Activated naive CD4-positive, alpha-beta T cell (primary cell): ENCODE results near the gene HHIPL1.

Experiments
- DNase-seq, 4 experiments: peaks; one replicate each; lab custom pipeline; 2025; lab: John Stamatoyannopoulos, UW

Gene HHIPL1

DNA sequence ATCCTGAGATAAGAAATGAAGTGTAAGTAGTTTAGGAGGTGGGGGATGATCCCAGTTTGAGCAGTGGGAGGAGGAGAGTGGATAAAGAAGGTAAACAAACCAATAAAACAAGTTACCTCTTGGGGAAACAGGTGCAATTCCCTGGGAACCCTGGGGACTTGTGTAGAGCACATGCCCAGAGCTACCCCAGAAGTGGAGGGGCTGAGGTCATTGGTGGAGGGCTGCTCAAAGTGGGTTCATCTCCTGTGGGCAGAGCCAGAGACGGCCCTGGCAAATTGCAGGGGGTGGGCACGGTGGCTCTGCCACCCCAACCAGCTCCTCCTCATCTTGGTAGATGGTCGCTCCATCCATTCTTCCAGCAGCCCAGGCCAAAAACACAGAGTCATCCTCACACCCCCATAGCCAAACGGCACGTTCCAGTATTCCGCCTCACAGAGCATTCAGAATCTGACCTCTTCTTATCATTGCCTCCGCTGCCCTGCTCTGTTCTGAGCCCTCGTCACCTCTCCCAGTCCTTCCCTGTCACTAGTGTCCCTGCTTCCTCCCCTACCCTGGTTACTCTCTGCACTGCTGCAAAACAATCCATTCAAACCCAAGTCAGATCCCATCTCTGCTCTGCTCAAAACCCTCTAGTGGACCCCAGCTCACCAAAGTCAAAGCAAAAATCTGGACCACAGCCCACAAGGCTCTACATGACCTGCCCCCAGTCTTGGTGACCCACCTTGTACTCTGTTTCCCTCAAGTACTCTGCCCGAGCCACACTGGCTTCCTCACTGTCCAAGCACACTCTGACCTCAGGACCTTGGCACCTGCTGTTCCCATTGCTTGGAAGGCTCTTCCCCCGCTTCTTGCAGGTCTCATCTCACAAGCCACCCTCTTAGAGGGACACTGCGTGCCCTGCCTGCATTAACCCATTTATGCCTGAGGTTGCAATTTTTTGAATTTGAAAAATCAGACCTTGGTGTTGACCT lies 44.6 kb downstream of the HHIPL1 start:
- no peak for DNase-seq

DNA sequence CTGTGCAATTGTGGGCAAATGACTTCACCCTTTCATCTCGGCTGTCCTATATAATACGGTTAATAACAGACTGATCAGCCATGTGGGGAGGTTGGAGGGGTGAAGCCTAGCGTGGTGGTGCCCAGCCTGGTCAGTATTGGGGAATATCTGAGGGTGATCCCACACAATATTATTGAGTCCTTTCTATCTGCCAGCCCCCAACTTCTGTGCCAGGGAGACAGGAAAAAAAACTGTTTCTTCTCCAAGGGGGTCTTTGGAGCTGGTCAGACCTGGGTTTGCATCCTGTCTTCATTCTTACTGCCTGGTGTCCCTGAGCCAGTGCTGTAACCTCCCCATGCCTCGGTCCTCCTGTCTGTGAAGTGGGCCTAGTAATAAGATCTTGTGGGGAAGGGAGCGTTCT lies 45.7 kb downstream of the HHIPL1 start:
- DNase-seq = no peak

DNA sequence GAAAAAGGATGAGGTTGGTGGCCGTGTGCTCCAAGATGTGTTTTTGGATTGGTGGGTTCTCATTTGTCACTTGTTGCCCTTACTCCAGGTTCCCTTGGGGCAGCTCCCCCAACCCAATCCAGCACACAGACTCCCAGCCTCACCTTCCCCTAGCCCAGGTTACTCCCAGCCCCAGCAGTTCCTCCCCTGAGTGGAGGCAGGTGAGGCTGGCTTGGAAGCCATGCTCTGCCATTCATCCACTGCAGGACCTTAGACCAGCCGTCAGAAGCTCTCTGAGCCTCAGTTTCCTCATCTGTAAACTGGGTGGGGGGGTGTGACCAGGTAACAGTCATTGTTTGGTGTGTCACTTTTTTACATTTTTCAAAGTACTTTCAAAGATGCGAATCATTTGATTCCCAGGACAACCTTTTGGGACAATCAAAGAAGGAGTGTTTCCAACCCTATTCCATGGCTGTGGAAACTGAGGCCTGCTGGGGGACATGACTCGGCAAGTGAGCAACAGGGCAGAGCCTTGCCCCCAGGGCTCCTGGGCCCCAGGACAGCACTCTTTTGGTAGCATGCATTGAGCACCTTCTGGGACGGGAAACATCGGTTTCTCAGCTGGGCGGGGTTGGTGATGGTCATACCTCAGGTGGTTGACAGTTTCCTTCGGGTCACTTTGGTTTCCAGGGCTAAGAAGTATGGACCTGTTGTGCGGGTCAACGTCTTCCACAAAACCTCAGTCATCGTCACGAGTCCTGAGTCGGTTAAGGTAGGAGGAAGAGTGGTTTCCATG lies 46.4 kb downstream of the HHIPL1 start:
- no peak for DNase-seq

DNA sequence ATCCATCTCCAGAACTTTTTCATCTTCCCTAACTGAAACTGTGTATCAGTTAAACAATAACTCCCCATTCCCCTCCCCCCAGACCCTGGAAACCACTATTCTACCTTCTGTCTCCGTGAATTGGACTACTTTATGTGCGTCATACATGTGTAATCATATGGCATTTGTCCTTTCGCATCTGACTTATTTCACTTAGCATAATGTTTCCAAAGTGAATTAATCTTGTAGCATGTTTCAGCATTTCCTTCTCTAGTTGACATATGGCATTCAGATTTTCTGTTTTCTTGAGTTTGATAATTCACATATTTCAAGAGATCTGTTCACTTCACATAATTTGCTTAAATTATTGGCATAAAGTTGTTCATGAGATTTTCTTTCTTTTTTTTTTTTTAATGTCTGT lies 49.0 kb downstream of the HHIPL1 start:
- no peak for DNase-seq

DNA sequence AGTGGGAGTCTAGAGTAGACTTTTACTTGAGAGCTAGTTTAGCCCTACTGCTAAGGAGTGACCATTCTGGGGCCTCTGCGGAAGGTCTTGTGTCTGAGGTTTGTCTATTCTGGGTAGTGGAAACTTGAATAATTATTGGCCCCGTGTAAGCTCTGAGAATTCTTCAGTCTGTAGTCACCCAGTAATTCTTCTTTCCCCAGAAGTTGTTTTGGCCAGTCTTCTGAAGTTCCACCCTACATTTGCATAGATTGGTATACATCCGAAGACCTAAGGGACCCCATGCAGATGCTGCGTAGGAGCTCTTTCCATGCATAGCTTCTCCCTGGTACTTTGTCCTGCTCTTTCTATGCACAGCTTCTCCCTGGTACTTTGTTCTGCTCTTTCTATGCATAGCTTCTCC lies 52.0 kb downstream of the HHIPL1 start:
- DNase-seq = no peak

DNA sequence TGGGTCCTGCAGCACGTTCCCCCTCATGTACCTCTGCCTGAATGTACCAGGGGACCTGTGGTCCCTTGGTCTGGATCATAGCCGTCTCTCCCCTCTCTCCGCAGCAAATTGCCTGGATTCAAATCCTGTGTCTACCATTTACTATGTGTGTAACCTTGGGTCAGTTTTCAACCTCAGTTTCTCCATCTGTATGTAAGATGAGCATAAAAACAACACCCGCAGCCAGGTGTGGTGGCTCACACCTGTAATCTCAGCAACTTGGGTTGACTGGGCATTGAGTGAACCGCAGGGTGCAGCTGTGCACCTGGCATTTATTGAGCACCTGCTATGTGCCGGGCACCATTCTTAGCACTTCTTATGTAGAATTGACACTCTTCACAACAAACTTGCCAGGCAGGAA lies 53.3 kb downstream of the HHIPL1 start:
- DNase-seq = no peak

DNA sequence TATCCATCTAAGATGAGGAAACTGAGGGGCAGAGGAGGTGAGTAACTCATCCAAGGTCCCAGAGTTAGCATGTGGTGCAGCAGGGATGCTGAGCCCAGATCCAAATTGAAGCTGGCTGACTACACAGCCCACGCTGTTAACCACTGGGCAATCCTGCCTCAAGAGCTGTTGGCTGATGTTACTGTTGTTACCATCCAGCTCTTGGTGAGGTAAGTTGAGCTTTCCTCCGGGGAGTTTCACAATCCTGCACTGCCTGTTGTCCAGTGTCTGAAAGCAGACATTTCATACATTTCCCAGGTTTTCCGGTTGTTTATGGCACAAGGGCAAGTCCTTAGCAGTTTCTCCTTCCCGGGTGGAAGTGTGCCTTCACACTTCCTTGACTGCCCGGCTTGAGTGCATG lies 53.7 kb downstream of the HHIPL1 start:
- no peak for DNase-seq

DNA sequence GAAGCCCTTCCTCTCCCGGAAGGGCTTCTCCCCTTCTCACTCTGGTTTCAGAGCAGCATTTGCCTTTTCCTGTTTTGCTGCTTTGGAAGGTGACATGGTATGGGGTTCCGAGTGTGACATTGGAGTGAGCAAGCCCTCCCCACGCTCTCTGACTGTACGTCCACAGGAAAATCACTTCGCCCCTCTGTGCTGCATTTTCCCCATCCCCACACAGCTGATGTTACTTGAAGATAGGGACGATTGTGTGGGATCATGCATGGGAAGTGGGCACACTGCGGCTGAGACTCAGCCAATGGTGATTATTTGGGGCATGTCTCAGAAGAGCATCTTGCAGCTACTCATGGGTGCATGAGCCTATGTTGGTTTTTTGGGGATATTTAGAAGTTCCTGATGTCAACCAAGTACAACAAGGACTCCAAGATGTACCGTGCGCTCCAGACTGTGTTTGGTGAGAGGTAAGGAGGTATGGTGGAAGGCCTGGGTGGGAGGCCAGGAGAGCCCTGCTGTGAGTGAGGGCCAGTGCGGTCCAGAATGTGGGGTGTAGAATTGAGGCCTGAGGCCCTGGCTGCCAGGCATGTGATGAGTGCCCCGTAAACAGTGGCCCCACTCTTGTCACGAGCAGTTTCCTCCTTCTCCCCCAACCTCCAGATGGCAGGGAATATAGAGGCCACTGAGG lies 54.3 kb downstream of the HHIPL1 start:
- DNase-seq = no peak

DNA sequence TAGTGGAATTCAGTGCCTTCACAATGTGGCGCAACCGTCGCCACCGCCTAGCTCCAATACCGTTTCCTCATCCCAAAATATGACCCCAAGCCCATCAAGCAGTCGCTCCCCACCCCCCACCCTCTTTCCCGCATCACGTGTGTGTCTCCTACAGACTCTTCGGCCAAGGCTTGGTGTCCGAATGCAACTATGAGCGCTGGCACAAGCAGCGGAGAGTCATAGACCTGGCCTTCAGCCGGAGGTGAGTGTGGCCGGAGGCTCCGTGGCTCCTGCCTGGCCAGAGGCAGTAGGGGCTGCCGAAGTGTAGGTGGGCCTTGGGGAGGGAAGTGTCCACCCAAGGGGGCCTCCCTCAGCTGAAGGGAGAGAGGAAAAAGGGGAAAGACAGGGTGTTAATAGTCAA lies 54.9 kb downstream of the HHIPL1 start:
- DNase-seq = no peak

DNA sequence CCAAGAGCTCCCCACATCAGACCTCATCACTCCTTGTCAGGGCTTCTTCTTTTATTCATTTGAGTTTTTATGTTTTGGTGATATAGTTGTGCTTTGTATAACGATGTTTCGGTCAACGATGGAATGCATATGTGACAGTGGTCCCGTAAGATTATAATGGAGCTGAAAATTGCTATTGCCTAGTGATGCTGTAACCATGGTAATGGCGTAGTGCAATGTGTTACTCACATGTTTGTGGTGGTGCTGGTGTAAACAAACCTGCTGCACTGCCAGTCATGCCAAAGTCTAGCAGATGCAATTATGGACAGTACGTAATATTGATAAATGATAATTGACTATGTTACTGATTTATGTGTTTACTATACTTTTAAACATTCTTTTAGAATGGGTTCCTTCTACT lies 55.5 kb downstream of the HHIPL1 start:
- DNase-seq = no peak

DNA sequence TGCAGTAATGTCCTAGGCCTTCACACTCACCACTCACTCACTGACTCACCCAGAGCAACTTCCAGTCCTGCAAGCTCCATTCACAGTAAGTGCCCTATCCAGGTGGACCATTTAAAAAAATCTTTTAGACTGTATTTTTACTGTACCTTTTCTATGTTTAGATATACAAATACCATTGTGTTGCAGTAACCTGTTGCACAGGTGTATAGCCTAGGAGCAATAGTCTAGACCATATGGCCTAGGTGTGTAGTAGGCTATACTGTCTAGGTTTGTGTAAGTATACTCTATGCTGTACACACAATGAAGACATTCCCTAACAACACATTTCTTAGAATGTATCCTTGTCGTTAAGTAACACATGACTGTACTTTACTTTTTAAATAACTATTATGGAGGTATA lies 56.3 kb downstream of the HHIPL1 start:
- no peak for DNase-seq

DNA sequence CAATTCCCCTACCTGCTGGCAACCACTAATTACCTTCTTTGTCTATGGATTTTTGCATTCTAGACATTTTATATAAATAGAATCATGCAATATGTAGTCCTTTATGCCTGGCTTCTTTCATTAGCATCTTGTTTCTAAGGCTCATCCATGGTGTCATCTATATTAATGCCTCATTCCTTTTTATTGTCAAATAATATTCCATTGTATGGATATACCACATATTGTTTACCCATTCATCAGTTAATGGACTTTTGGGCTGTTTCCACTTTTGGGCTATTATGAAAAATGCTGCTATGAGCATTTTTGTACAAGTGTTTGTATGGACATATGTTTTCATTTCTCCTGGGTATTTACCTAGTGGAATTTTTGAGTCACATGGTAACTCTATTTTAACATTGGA lies 57.2 kb downstream of the HHIPL1 start:
- no peak for DNase-seq

DNA sequence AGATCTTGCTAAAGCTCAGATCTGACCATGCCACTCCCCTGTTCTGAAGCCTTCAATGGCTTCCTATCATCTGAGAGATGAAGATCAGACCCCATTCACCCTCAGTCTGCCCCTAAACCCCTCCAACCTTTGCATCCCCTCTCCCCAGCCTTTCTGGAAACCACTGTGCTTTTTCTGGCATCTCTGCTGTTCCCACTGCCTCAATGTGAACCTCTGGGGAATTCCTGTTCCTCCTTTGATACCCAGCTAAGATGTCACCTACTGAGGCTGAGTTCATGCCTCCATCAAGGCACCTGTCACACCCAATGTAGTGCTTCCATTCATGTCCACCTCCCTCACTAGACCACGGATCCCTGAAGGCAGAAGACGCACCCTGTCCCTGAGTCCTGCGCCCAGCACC lies 58.5 kb downstream of the HHIPL1 start:
- no peak for DNase-seq

DNA sequence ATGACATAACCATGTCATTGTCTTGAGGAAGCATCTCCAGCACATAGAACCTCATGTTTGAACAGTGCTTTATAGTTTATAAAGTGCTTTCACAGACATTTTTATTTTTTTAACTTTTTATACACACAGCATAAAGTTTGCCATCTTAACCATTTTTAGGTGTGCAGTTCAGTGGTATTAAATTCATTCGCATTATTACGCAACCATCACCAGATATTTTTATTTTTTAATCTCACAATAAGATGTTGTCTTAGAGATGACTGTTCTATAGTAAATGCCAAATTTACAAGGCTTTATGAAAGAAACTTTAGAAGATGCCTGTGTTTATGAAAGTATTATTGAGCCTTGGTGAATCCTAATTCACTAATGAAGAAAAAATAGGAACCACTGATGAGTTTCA lies 59.1 kb downstream of the HHIPL1 start:
- no peak for DNase-seq

DNA sequence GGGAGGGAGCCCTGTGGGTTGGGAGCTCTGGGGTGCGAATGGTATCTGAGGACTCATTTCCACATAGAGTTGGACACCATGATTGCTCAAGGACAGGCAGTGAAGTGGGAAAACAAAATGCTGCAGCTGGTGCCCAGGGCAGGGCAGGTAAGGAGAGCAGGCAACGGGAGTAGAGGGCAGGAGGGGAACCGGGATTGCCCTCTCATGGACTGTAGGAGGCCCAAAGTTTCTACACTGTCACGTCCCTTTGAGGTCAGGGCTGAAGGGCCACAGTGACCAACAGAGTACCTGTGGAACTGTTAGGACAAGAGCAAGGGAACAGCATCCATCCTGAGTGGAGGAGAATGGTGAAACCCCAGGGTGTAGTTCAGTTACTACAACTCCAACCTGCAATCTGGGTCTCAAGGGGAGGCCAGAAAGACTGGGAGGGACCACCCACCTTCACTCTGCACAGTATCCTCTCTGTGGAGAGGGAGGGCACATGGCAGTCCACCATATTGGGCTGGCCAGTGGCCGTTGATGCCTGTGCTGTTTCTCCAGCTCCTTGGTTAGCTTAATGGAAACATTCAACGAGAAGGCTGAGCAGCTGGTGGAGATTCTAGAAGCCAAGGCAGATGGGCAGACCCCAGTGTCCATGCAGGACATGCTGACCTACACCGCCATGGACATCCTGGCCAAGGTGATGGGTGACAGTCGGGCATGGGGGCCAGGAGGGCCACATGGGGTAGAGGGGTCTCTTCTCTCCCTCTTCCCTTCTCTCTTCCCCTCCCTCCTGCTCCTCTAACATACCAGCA lies 61.4 kb downstream of the HHIPL1 start:
- no peak for DNase-seq

DNA sequence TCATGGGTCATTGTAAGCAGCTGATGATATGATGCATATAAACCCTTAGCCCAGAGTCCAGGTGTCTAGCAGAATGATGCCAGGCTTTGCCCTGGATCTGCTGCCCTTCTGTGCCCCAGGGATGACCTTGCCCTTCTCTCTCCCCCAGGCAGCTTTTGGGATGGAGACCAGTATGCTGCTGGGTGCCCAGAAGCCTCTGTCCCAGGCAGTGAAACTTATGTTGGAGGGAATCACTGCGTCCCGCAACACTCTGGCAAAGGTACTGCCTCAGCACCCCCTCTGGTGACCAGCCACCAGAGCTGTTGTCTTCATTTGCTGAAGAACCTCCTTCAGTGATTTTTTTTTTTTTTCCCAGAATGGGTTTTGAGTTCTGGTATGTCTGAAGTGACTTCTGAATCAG lies 62.5 kb downstream of the HHIPL1 start:
- no peak for DNase-seq

DNA sequence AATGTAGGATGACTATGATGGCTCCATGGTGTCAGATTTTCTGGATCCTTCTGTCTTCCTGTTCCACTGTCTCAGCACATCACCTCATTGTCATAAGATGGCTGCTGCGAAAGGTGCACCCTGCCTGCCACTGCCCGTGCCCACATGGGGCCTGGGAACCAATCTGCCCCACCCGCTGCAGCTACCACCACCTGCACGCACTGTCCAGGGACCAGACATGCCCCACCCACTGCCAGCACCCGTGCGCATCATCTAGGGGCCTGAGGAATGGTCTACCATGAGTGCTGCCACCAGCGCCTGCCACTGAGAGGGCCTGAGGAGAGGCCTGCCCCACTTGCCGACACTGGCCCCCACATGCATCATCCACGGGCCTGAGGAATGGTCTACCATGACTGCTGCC lies 63.0 kb downstream of the HHIPL1 start:
- DNase-seq = no peak

DNA sequence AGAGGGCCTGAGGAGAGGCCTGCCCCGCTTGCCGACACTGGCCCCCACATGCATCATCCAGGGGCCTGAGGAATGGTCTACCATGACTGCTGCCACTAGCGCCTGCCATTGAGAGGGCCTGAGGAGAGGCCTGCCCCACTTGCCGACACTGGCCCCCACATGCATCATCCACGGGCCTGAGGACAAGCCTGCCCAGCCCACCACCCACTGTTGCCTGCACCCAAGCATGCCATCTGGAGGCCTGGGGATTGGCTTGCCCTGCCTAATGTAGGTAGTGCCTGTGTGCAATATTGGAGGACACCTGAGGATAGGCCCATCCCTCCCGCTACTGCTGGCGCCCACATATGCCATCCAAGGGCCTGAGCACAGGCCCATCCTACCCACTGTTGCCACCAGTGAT lies 63.5 kb downstream of the HHIPL1 start:
- no peak for DNase-seq

DNA sequence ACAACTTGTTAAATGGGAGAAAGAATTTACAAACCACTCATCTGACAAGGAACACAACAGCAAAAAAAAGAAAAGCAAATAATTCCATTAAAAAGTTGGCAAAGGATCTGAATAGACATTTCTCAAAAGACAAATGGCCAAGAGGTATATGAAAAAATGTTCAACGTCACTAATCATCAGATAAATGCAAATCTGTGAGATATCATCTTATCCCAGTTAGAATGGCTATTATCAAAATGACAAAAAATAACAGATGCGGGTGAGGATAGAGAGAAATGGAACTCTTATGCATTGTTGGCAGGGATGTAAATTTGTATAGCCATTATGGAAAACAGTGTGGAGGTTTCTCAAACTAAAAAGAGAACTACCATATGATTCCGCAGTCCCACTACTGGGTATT lies 69.0 kb downstream of the HHIPL1 start:
- DNase-seq = no peak

DNA sequence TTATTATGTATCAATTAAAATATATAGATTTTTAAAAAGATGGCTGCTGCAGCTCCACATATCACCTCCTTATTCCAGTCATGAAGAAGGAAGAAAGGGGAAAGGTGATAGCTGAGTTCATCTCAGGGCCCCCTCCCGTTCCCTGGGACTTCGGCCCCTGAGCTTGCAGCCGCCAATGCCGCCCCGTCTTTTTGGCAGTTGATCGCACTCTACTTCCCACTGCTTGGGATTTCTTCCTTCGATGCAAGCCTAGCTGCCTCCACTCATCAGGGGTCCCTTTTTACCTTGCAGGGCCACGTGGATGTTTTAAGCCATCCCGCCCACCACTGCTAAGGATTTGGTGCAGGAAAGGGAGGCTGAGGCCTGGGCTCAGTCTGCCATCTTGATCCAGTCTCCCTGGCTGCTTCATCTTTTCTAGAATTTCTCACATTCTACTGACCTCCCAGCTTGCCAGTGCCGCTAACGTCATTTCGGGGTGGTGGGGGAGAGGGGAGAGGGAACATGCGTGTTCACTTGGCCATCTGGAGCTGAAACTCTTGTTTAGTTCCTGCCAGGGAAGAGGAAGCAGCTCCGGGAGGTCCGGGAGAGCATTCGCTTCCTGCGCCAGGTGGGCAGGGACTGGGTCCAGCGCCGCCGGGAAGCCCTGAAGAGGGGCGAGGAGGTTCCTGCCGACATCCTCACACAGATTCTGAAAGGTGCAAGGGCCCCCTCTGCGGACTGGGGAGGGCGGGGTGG lies 70.5 kb downstream of the HHIPL1 start:
- no peak for DNase-seq
